ENCODE data around the gene LRRFIP1. TPM values are rescaled to one million over a fixed set of nuclear protein-coding genes. Genes with fewer than 3 reads are reported as not detected.
"Not testable (repeated sequence)": the region's sequence is repeated elsewhere in the genome, so short reads cannot be mapped to it uniquely, and the experiment has no call there.

LRRFIP1 gene
- total RNA-seq, 4 donors from 2014 or later, result 84.9 to 152 (median 120) TPM

DNA sequence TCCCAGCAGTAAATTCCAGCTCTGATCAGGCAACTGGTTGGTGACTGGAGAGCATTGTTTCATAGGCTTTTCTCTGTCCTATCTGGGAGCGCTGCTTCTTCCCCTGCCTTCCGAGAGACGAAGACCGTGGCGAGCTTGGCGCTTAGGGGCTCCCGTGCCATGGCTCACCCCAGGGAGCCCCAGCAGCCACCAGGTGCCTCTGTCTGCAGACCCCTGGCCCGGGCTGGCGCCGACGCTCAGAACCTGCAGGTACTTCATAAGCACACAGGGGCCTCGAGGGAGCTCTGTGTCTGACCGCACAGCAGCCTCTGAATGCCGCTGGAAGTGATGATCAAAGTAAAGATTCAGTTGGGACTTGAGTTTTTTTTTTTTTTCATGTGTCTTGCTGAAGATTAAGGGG, 152.1 kb downstream of the LRRFIP1 start:
- WGBS, 2 donors, result 89% methylated on average over 14 of the region's 14 CpGs; no CpG with 5 or more reads in 1 of the 2 donors
- intact Hi-C loops (cut with DNase I), result no loop called here
- no peak for DNase-seq
- H3K36me3 ChIP-seq, result peaks cover 8 to 87% (median 26%) of the 10 kb centered on the region in 3 donors
- TF ChIP-seq, protein P1, sequence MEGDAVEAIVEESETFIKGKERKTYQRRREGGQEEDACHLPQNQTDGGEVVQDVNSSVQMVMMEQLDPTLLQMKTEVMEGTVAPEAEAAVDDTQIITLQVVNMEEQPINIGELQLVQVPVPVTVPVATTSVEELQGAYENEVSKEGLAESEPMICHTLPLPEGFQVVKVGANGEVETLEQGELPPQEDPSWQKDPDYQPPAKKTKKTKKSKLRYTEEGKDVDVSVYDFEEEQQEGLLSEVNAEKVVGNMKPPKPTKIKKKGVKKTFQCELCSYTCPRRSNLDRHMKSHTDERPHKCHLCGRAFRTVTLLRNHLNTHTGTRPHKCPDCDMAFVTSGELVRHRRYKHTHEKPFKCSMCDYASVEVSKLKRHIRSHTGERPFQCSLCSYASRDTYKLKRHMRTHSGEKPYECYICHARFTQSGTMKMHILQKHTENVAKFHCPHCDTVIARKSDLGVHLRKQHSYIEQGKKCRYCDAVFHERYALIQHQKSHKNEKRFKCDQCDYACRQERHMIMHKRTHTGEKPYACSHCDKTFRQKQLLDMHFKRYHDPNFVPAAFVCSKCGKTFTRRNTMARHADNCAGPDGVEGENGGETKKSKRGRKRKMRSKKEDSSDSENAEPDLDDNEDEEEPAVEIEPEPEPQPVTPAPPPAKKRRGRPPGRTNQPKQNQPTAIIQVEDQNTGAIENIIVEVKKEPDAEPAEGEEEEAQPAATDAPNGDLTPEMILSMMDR (IDR thresholded peaks at IDR 0.05), result no peak
- no peak for TF ChIP-seq POLR2A (IDR thresholded peaks at IDR 0.05)
- no peak overlapping the region for H3K4me3 ChIP-seq
- no peaks in the 10 kb centered on the region for H3K9me3 ChIP-seq
- H3K27me3 ChIP-seq, result no peaks in the 10 kb centered on the region
- H3K27ac ChIP-seq, result no peak overlapping the region
- H3K4me1 ChIP-seq, result no peaks in the 10 kb centered on the region

GRCh38 chr2:237782181-237782580, 154.8 kb downstream of the LRRFIP1 start:
- WGBS, 2 donors, result 84 to 96% methylated on average over 5 to 7 of the region's 7 CpGs
- no peak overlapping the region for H3K27ac ChIP-seq
- peaks cover 0 to 8% (median 7%) of the 10 kb centered on the region in 3 donors for H3K9me3 ChIP-seq
- peaks cover 8 to 83% (median 26%) of the 10 kb centered on the region in 3 donors for H3K36me3 ChIP-seq
- no peak for DNase-seq
- no peaks in the 10 kb centered on the region for H3K4me1 ChIP-seq
- H3K4me3 ChIP-seq, result no peak overlapping the region
- TF ChIP-seq, protein P1 (IDR thresholded peaks at IDR 0.05), result no peak
- TF ChIP-seq POLR2A (IDR thresholded peaks at IDR 0.05), result no peak
- intact Hi-C loops (cut with DNase I), result no loop called here
- no peaks in the 10 kb centered on the region for H3K27me3 ChIP-seq

- peaks cover 8 to 70% (median 20%) of the 10 kb centered on the region in 3 donors for H3K36me3 ChIP-seq
- 60 to 90% methylated on average over 1 to 2 of the region's 5 CpGs for WGBS, 2 donors
- intact Hi-C loops (cut with DNase I), result not testable (repeated sequence)
These were observed 156.3 kb downstream of the LRRFIP1 start for GRCh38 chr2:237783678-237784077.

DNA sequence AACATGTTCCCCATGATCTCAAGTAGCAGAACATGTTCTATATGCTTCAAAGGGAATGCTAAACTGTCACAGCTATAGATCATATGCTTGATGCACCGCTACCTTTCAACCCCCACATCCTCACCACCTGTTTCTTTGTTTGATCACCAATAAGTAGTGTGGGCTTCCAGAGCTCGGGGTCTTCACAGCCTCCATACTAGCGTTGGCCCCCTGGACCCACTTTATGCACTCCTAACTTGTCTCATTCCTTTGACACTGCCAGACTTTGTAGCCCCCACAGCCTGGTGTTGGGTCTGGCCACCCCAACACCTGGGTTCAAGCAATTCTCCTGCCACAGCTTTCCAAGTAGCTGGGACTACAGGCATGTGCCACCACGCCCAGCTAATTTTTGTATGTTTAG, 159.5 kb downstream of the LRRFIP1 start:
- intact Hi-C loops (cut with DNase I), result no loop called here
- 72 to 96% methylated on average over 3 to 4 of the region's 4 CpGs for WGBS, 2 donors
- Histone ChIP-seq H3K27ac (no peak overlapping the region), H3K9me3 (peaks cover 0 to 9% (median 9%) of the 10 kb centered on the region in 3 donors), H3K4me3 (no peak overlapping the region), H3K4me1 (no peaks in the 10 kb centered on the region), H3K36me3 (peaks cover 0 to 37% (median 0%) of the 10 kb centered on the region in 3 donors), H3K27me3 (no peaks in the 10 kb centered on the region)
- no peak for DNase-seq
- TF ChIP-seq, protein P1 (IDR thresholded peaks at IDR 0.05), result no peak
- no peak for TF ChIP-seq POLR2A (IDR thresholded peaks at IDR 0.05)

More at GRCh38 chr2:237783678-237784077, 156.3 kb downstream of the LRRFIP1 start:
- not testable (repeated sequence) for H3K27me3 ChIP-seq, H3K27ac ChIP-seq, H3K9me3 ChIP-seq, H3K4me3 ChIP-seq, H3K4me1 ChIP-seq, DNase-seq

- peaks cover 0 to 9% (median 9%) of the 10 kb centered on the region in 3 donors for H3K9me3 ChIP-seq
- H3K36me3 ChIP-seq, result peaks cover 0 to 16% (median 0%) of the 10 kb centered on the region in 3 donors
- H3K4me1 ChIP-seq, result no peaks in the 10 kb centered on the region
- H3K4me3 ChIP-seq, result no peak overlapping the region
- DNase-seq, result no peak
- no peaks in the 10 kb centered on the region for H3K27me3 ChIP-seq
- no peak for TF ChIP-seq POLR2A (IDR thresholded peaks at IDR 0.05)
- TF ChIP-seq, protein P1 (IDR thresholded peaks at IDR 0.05), result no peak
- 70 to 78% methylated on average over 4 of the region's 4 CpGs for WGBS, 2 donors
- no peak overlapping the region for H3K27ac ChIP-seq
- intact Hi-C loops (cut with DNase I), result no loop called here
These were observed 163.0 kb downstream of the LRRFIP1 start for GRCh38 chr2:237790353-237790752.

Data from esophagus squamous epithelium (tissue), 5 donors.